Ramos (cell line): ENCODE results near the gene ANXA4.
"Not testable (repeated sequence)": the region's sequence is repeated elsewhere in the genome, so short reads cannot be mapped to it uniquely, and the experiment has no call there.

Source experiments
- in situ Hi-C: fragments of 300-500 bp; cut with MboI; formaldehyde crosslinking; loops from one replicate; pipeline ENCODE4 v1.14.3; 2022; ENCODE audit warnings: low sequenced_read_pairs; ENCODE audit not compliant: unreplicated experiment

ANXA4 gene

DNA sequence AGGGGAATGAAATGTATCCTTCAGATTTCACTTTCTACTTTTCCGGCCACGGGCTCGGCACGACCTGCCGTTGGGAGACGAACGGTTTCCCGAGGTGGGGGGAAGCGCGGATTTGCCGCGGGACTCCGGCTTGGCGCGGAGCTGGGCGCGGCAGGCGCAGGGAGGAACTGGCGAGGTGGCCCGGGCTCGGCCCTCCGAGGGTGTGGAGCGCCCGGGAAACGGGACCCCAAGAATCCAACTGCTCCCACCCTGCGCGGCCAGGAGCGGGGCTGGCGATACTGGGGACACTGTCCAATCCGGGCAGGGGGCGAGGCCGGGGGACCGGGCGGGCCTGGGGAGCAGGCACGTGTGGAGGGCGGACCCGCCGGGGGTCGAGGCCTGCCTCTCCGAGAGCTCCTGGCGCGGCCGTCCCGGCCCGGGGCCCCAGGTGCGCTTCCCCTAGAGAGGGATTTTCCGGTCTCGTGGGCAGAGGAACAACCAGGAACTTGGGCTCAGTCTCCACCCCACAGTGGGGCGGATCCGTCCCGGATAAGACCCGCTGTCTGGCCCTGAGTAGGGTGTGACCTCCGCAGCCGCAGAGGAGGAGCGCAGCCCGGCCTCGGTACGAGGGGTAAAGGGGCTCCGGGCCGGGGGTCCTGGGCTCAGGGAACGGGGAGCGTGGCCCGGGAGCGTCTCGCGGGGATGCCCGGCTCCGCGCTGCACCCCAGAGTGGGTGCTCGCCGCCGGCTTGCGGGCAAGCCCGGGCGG is at the start of gene ANXA4:
ANXA4 (plus strand) TSS at position 560 of the 747 bp plus-strand sequence. CDS start 39,432 bp downstream, outside the sequence.
- in situ Hi-C loops = no loop called here

DNA sequence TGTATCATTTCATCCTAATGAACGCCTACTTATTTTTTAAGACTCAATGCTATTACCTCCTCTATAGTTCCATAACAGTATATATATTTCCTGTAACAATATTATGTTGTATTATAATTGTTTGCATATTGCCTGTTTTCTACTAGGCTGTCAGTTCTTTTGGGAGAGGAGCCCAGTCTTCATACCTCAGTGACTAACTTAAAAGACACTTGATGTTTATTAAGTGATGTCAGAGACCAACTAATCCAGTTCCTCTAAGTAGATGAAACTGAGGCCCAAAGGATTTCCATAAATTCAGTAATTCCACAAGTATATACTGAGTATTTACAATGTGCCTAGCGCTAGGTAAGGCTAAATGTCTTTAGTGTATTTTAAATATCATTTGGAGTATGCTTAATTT is 49.5 kb upstream of the ANXA4 start:
- in situ Hi-C loops = no loop called here

DNA sequence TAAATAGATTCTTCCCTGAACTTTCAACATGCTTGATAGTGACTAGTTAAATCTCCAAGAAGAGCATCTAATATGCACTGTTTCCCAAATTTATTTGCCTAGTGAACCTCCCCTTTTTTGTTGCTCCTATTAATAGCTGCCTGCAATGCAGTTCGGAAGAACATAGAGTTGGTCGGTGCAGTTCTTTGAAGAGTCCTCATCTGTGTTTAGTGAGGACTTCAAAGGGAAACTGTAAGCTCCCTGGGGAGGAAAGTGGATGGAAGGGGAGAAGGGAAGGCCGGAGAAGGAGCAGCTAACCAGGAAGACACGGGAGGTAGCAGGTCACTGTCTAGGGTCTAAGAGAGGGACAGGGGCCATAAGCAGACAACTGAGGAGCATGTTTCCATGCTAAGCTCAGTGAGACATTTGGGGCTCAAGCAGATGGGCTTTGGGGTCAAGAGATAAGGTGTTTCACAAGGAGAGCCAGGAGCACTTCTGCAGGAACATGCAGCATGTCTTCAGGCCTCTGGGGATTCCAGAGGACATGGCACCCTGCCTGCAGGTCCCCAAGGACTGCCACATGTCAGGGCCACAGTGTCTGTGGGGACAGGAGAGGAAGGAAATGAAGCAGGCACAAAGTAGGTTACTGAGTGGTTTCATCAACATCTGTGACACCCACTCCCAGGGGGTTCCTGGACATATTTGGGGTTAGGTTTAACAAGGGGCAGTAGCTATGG is 48.7 kb upstream of the ANXA4 start:
- in situ Hi-C loops = no loop called here

DNA sequence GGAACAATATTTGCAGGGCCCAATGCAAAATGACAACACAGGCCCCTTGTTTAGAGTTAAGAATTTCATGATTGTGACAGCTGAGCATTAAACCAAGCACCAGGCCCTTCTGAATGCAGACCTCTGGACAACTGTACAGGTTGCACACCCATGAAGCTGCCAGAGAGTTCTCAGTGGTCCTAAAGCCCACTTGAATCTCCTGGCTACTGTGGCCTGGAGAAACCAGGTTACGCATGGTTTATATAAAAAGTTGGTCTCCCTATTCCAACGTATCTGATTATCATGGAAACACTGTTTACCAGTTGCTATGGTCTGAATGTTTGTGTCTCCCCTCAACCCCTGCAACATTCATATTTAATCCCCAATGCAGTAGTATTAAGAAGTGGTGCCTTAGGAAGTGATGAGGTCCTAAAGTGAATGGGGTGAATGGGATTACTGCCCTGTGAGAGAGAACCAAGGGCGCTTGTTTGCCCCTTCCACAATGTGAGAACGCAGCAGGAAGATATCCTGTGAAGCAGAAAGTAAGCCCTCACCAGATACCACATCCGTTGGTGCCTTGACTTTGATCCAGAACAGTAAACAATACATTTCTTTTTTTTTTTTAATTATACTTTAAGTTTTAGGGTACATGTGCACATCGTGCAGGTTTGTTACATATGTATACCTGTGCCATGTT is 48.0 kb upstream of the ANXA4 start:
- in situ Hi-C loops = no loop called here

DNA sequence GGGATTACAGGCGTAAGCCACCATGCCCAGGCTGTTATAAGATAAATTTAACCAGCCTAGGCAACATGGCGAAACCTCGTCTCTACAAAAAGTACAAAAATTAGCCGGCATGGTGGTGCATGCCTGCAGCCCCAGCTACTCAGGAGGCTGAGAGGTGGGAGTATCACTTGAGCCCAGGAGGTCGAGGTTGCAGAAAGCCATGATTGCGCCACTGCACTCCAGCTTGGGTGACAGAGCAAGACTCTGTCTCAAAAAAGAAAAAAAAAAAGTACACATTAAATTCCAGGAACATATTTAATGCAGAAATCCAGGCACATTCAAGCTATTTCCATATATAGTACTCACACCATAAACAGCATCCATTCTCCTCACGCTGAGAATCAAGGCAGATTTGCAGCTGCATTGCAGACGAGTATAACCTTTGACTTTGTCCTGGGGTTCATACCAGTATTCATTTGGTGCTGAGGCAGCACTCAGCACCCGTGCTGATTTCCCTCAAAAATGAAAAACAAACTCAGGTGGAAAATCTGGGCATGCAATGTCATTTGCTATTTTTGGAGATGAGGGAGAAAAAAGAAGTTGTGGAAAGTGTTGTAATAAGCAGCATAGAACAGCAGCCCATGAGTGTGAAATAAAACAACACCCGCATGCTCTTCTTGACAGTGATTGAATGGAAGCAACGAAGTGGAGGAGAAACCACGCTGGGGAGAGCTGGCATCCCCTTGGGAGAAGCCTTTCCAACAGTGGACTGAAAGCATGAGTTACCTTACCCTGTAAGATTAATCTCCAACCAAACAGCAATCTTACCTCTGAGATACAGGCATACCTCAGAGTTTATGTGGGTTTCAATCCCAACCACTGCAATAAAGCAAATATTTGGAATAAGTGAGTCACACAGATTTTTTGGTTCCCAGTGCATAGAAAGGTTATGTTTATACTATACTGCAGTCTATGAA is 46.8 kb upstream of the ANXA4 start:
- in situ Hi-C loops = no loop called here

DNA sequence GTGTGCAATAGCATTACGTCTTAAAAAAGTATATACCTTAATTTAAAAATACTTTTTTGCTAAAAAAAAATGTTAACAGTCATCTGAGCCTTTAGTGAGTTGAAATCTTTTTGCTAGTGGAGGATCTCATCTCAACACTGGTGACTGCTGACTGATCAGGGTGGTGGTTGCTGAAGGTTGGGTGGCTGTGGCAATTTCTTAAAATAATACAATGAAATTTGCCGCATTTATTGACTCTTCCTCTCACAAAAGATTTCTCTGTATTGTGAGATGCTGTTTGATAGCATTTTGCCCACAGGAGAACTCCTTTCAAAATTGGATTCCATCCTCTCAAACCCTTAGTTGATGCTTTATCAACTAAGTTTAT is 46.1 kb upstream of the ANXA4 start:
- in situ Hi-C loops = no loop called here

DNA sequence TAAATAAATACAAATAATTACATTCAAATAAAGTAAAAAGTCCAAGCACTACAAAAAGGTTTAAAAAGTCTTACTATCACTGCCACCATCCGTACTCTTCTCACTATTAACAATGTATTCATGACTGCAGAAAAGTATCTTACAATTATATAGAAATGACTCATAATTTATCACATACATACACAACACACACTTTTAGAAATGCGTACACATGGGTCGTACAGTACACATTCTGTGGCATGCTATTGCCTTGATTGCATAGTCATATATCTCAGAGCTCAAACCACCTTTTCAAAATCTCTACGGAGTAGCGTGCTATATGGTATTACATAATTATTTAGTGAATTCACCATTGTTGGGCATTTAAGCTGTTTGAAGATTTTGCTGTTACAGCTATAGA is 41.6 kb upstream of the ANXA4 start:
- in situ Hi-C loops = no loop called here

DNA sequence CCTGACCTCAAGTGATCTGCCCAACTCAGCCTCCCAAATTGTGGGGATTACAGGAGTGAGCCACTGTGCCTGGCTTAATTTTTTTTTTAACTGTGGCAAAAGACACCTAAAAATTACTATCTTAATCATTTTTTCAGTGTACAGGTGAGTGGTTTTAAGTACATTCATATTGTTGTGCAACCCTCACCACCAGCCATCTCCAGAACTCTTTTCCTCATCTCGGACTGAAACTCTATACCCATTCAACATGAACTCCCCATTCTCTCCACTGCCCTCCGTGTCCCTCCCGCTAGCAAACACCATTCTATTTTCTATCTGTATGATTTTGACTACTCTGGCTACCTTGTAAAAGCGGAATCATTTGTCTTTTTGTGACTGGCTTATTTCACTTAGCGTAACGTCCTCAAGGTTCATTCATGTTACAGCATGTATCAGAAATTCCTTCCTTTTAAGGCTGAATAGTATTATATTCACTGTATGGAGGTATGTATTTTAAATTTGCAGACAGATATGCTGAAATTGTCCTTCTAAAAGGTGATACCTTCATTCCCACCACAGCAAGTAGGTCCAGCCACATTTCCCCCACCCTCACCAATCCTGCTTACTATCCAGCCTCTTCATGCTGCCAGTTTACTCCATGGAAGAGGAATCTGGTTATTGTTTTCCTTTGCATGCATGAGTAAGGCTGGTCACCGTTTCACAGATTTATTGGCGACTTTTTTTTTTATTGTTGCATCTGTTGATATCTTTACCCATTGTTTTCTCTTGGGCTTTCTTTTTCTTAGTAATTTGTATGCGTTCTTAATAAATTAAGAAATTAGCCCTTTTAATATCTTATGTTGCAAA is 40.6 kb upstream of the ANXA4 start:
- in situ Hi-C loops = no loop called here

DNA sequence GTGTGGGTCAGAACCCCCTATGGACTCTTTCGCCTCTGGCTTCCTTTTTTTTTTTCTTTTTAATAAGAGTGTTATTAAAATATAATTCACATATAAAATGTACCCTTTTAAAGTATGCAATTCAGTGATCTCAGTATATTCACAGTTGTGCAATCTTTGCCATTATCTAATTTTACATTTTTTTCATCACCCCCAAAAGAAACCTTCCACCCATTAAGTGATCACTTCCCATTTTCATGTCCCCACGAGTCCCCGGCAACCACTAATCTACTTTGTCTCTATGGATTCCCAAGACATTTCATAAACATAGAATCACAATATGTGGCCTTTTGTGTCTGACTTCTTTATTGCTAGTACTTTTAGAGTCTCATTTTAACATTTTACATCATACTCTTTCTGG is 38.7 kb upstream of the ANXA4 start:
- in situ Hi-C loops = no loop called here

DNA sequence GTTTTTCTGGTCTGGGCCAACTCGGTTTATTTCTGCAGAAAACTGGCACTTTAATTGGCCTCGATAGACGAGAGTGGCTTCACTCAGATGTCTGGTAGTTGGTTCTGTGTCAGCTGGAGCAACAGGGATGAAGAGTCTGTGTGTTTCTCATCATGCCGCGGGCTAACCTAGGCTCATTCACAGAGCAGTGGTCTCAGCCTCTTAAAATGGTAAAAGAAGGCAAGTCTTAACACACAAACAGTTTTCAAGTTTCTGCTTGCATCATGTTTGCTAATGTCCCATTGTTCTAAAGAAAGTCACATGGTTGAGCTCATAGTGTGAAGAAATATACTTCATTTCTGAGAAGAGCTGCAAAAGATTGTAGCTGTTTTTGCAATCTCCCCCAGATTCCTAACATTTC is 37.5 kb upstream of the ANXA4 start:
- in situ Hi-C loops = no loop called here

DNA sequence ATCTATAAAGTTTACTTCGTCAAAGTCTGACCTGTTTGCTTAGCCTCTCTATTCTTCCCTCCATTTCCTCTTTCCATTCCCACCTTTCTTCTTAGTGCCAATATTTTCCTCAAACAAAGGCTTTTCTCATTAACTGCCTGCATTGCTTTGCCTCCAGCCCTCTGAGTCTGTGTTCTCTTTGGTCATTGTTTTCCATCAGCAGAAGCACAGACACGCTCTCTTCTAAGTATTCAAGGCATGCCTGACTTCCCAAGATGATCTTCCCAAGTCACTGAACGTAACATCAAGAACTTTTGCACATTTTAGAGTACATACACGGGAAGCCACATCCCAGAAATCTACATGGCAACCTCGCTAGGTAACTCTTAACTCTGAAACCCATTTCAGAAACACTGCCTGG is 32.6 kb upstream of the ANXA4 start:
- in situ Hi-C loops = no loop called here

DNA sequence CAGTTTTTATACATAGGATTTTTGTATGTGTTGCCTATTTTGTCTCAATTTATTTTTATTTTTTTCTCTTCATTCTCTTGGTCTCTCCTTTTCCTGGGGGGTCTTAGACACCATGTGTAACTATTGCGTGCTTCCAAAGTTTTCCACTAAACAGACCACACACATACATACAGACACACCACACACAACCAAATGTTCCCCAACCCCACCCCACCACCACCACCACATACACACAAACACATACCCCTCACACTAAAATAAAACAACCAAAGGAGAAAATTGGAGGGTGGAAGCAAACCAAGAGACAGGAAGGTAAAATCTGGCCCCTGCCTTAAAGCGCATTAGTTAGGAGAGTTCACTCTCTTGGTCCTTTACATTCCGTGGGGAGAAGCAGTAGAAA is 30.0 kb upstream of the ANXA4 start:
- in situ Hi-C loops = no loop called here

DNA sequence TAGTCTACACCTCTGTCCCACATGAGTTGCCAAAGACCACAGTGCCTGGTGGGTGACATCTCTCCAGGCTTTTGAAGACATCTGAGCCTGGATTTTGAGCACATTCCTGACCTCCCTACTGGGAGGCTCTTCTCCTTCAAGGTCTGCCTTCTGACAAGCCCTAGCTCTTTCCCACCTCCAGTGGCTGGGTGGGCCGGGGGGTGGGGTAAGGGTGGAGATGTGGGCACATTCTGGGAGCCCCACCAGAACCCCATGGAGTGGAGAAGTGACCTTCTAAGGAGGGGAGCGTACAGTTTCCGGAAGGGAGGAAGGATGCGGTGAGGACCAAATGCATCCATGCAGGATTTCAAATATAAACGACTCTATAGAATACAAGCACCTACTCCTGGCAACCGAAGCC is 27.9 kb upstream of the ANXA4 start:
- in situ Hi-C loops = no loop called here

DNA sequence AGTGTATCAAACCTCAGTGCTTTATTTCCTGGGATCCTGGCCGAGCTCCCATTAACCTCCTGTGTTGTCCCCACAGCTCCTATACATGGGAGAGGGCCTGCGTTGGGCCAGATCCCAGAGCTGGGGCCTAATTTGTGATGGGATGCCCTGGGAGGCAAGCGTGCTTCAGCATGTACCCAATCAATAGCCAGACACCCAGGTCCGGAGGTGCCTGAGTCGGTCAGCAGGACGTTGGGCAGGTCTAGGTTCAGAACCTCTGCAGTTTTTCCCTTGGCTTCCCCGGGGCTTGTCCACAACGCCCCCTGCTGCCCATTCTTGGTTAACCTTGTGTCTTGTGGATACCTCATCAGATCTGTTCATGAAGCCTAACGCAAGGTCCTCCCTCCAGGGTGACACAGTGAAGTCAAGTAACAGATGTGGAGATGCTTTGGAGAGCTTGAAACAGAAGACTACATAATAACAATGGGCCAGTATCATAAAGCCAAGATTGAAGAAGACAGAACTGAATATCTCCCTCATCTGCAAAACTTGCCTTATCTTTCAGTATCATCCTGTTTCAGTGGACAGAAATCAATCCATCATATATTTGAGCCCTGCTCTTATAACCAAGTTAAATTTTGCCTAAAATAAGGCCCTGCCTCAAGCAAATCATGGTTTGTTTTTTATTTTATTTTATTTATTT is 27.3 kb upstream of the ANXA4 start:
- in situ Hi-C loops = not testable (repeated sequence)

DNA sequence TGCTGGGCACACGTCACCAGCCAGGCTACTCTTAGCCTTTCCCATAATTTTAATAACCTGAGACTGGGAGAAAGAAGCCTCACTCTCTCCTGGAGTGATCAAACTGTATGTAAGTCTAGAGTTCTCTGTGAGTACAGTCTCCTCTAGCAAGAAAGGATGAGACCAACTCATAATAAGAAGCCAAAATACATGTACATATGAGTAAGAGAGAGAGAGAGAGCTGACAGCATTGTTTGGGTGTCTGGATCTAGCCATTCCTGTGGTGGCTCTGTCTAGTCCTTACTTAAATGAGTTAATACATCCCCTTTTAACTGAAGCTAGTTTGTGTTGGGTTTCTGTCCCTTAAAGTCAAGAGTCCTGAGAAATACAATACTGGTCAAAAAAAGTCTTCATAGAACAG is 26.0 kb upstream of the ANXA4 start:
- in situ Hi-C loops = no loop called here

DNA sequence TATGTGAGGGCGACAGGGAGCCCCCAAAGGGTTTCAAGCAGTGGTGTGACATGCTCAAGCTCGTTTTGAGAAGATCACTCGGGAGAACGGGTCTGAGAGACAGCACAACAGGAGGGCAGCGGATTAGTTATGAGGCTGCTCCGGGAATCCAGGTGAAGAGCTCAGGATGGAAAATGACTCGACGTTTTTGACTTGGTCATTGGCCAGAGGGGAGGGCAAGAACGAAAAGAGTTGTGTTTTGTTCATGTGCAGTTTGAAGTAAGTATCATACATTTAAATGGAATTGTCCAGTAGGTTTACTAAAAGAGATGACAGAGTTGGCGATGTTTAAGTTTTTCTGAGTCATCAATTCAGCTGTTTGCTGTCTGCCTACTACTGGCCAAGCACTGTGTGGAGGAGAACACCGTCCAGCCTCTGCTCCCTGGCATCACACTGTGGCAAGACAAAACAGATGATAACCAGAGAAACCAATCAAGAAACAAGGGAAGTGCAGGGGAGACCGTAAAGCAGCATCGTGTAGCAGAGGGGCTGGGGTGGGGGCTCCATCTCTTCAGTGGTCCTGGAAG is 25.3 kb upstream of the ANXA4 start:
- in situ Hi-C loops = no loop called here

DNA sequence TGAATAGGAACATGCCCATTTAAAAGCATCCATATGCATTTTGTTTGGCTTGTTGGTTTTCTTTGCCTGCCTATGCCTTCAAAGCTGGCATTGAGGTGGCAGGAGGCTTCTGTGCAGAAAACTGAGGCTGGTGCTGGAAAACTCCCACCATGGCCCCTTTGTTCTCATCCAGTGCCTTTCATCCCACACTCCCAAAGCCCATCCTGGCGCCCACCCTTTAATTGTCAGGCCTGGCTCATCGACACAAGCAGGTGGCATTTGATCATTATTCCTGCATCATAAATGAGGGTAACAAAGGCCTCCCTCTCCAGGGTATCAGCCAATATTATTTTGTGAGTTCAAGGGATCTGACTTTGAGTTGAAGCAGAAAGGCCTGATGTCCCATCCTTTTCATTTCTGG is 24.7 kb upstream of the ANXA4 start:
- in situ Hi-C loops = no loop called here

DNA sequence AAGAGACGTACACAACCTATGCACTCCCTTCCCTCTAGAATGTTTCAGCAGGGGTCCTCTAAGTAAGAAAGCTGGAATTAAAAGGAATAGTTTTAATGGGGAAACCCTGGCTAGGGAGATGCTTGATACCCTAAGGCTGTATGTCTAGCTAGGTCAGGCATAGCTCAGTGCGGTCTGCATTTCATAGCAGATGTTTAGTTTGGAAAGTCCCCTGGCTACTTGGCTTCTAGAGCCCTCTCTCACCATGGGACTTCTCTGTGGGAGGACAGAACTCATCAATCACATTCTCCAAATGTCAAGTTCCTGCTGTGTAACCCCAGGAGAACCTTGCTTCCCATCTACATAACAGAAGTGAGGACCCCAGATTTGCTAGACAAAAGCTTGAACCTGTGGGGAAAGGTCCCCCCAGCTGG is 24.1 kb upstream of the ANXA4 start:
- in situ Hi-C loops = no loop called here
